Measurements from ENCODE around the gene FBXL17.

FBXL17 gene

GRCh38 chr5:107849118-107849517 lies 532.8 kb downstream of the FBXL17 start:
- Histone ChIP-seq H3K27me3 (ENCODE audit: insufficient read depth, low read length, poor library complexity, severe bottlenecking) (no peaks in the 10 kb centered on the region), H3K36me3 (ENCODE audit: insufficient read depth, low read length) (no peaks in the 10 kb centered on the region), H3K4me1 (ENCODE audit: insufficient read depth, low read length, poor library complexity, severe bottlenecking) (no peaks in the 10 kb centered on the region), H4K20me1 (ENCODE audit: insufficient read depth, low read length, poor library complexity, severe bottlenecking) (no peaks in the 10 kb centered on the region), H3K79me2 (ENCODE audit: insufficient read depth, low read length) (no peaks in the 10 kb centered on the region), H3K9me3 (ENCODE audit: insufficient read depth, low read depth, low read length) (no peaks in the 10 kb centered on the region), H3F3A (ENCODE audit: low read depth) (no peaks in the 10 kb centered on the region), H2AFZ (ENCODE audit: low read length) (no peak overlapping the region), H3K9me2 (replicated peaks; ENCODE audit: low read depth, low read length) (no peaks in the 10 kb centered on the region), H3K4me2 (ENCODE audit: low read depth, low read length, poor library complexity, severe bottlenecking) (no peak overlapping the region), H3K9ac (ENCODE audit: low read depth, low read length, poor library complexity, severe bottlenecking) (no peak overlapping the region), H3K4me3 (ENCODE audit: low read length, poor library complexity, severe bottlenecking) (no peak overlapping the region)
- no peak for TF ChIP-seq CTCF (conservative IDR thresholded peaks at IDR 0.05; ENCODE audit: low read length)
- TF ChIP-seq EZH2phosphoT487 (IDR thresholded peaks at IDR 0.05; ENCODE audit: borderline replicate concordance), result no peak

- Histone ChIP-seq H3K36me3 (ENCODE audit: insufficient read depth, low read length) (no peaks in the 10 kb centered on the region), H3K79me2 (ENCODE audit: insufficient read depth, low read length) (no peaks in the 10 kb centered on the region), H3K4me2 (ENCODE audit: low read depth, low read length, poor library complexity, severe bottlenecking) (no peak overlapping the region), H3K27me3 (ENCODE audit: insufficient read depth, low read length, poor library complexity, severe bottlenecking) (no peaks in the 10 kb centered on the region), H3K4me3 (ENCODE audit: low read length, poor library complexity, severe bottlenecking) (no peak overlapping the region), H3K9me3 (ENCODE audit: insufficient read depth, low read depth, low read length) (no peaks in the 10 kb centered on the region), H3F3A (ENCODE audit: low read depth) (no peaks in the 10 kb centered on the region), H2AFZ (ENCODE audit: low read length) (no peak overlapping the region), H3K9me2 (replicated peaks; ENCODE audit: low read depth, low read length) (no peaks in the 10 kb centered on the region), H4K20me1 (ENCODE audit: insufficient read depth, low read length, poor library complexity, severe bottlenecking) (no peaks in the 10 kb centered on the region), H3K4me1 (ENCODE audit: insufficient read depth, low read length, poor library complexity, severe bottlenecking) (no peaks in the 10 kb centered on the region), H3K9ac (ENCODE audit: low read depth, low read length, poor library complexity, severe bottlenecking) (no peak overlapping the region)
- TF ChIP-seq EZH2phosphoT487 (IDR thresholded peaks at IDR 0.05; ENCODE audit: borderline replicate concordance) (no peak), CTCF (conservative IDR thresholded peaks at IDR 0.05; ENCODE audit: low read length) (no peak)
Observed at GRCh38 chr5:107840592-107840991, 541.3 kb downstream of the FBXL17 start.

- H3K9me2 ChIP-seq (replicated peaks; ENCODE audit: low read depth, low read length), result no peaks in the 10 kb centered on the region
- H3K4me3 ChIP-seq (ENCODE audit: low read length, poor library complexity, severe bottlenecking), result no peak overlapping the region
- H2AFZ ChIP-seq (ENCODE audit: low read length), result no peak overlapping the region
- H3F3A ChIP-seq (ENCODE audit: low read depth), result no peaks in the 10 kb centered on the region
- no peak overlapping the region for H3K4me2 ChIP-seq (ENCODE audit: low read depth, low read length, poor library complexity, severe bottlenecking)
- no peaks in the 10 kb centered on the region for H3K79me2 ChIP-seq (ENCODE audit: insufficient read depth, low read length)
- no peaks in the 10 kb centered on the region for H3K36me3 ChIP-seq (ENCODE audit: insufficient read depth, low read length)
- H3K4me1 ChIP-seq (ENCODE audit: insufficient read depth, low read length, poor library complexity, severe bottlenecking), result no peaks in the 10 kb centered on the region
- H3K9me3 ChIP-seq (ENCODE audit: insufficient read depth, low read depth, low read length), result no peaks in the 10 kb centered on the region
- no peak for TF ChIP-seq EZH2phosphoT487 (IDR thresholded peaks at IDR 0.05; ENCODE audit: borderline replicate concordance)
- no peak for TF ChIP-seq CTCF (conservative IDR thresholded peaks at IDR 0.05; ENCODE audit: low read length)
- no peaks in the 10 kb centered on the region for H4K20me1 ChIP-seq (ENCODE audit: insufficient read depth, low read length, poor library complexity, severe bottlenecking)
- no peak overlapping the region for H3K9ac ChIP-seq (ENCODE audit: low read depth, low read length, poor library complexity, severe bottlenecking)
- no peaks in the 10 kb centered on the region for H3K27me3 ChIP-seq (ENCODE audit: insufficient read depth, low read length, poor library complexity, severe bottlenecking)
Observed at GRCh38 chr5:107840161-107840560, 541.7 kb downstream of the FBXL17 start.
